ENCODE data around the gene ETNK1.

GRCh38 chr12:22626406-22626805 is 1.4 kb downstream of the ETNK1 start:
- TF ChIP-seq CTCF (IDR thresholded peaks at IDR 0.05), result no peak
- TF ChIP-seq POLR2A (IDR thresholded peaks at IDR 0.05), result no peak
